GM18907 (cell line): Measurements from ENCODE around the gene OASL.

Source experiments
- ATAC-seq: cut with Tn5 transposase; IDR thresholded peaks from one replicate; pipeline ENCODE4 v1.9.1; 2021; ENCODE audit warnings: mild to moderate bottlenecking, moderate library complexity; ENCODE audit not compliant: unreplicated experiment

The OASL gene

DNA sequence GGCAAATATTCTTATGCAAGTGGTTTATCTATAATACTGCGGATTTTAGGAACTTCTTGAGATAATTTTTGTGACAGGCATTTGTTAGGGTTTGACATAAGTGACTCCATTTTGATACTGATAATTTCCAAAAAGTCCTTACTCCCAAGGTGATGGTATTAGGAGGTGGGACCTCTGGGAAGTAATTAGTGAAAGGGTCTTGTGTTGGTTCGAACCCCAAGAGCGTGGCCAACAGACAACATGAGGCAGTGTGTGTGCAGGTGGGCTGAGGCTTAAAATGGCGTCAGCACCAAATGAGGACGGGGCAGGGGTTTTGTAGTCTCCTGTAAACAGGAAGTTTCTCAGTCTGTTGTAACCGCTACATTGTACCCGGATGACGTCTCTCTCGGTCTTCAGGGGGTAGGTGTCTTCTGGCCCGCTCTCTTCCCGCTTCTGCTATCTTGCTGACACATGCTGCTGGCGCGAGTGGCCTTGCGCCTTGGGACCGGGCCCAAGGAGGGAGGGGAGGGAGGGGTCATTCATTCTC lies 21.0 kb downstream of the OASL start:
- no peak for ATAC-seq

DNA sequence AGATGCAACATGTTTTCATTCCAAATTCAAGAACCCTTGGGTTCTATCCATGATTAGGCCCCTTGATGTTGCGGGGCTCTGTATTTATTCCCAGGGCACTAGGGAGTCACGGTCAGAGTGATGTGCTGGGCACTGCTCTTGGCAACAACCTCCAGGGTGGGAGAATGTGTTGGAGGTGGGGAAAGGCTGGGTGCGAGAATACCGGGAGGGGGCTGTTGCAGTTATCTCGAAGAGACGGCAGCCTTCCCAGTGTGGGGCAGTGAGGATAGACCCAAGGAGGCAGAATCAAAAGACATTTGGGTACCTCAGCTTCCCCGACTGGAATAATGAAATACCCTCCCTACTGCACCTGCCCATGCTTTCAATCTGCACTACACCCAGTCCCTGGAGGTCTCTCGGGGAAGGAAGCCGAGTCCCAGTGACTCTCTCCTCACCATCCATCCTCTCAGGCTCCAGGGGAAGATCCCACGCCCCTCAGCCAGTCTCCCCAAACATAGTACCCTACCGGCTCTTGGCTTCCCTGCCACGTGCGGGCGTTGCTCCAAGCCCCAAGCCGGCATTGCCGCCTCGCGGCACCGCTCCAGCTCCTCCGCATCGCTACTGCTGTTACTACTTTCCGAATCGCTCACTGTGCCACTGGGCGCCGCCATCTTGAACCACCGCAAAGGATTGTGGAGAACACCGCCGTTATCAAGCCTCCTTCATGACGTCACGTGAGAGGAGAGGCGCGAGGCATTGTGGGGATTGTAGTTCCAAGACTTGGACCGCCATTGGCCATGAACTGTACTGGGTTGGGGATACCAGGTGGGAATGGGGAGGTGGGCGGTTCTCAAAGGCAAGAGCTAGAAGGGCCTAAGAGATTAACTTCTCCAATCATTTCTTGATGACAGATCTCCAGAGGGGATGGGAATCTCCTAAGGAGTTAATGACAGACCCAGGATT lies 22.9 kb downstream of the OASL start, which contains the start of gene C12orf43:
Gene C12orf43 (minus strand): TSS at position 663 of the 942 bp plus-strand sequence. CDS start 13 bp downstream, at position 650.
- peak; percentile 91 for ATAC-seq

DNA sequence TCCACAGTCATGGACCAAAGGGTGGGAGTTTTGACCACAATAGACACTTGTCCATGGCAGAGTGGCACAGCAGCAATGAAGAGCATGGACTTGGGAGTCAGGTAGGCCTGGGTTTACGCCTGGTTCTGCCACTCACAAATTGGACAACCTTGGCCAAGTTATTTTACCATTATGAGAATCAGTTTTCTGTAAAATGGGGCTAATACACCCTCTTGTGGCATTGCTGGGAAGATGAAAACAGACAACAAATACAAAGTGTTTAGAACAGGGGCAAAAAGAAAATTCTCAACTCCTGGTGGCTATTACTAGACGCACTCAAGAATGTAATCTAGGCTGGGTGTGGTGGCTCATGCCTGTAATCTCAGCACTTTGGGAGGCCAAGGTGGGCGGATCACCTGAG lies 25.3 kb downstream of the OASL start:
- no peak for ATAC-seq

DNA sequence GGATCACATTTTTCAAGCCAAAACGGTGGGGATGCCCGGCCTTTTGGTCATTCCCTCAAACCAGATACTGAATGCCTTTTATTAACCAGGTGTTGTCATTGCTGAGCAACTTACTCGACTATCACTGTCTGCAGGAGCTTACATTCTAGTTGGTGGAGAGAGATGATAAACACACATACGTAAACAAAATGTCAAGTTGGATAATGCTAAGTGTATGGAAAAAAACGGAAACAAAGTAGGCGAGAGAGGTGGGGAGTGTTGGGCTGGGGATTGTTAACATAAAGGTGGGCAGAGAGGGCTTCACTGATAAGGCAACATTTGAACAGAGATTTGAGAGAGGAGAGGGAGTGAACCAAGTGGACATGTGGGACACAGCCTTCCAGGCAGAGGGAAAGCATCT lies 27.2 kb downstream of the OASL start:
- ATAC-seq, result no peak

DNA sequence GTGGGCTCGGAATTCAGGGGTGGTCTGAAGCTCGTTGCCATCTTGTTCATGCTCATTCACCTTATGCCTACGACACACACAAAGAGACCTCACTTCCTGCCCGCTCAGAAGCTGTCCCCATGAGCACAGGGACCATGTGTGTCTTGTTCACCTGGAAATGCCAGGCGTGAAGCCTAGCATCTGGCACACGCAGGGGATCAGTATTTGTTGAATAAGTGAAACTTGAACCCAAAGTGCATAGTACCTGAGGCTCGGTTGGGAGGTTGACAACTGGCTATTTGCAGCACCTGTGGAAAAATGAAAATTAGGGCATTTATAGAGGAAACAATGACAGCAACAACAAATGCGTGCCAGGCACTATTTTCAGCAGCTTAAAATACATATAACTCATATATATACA lies 28.2 kb downstream of the OASL start:
- ATAC-seq, result no peak

DNA sequence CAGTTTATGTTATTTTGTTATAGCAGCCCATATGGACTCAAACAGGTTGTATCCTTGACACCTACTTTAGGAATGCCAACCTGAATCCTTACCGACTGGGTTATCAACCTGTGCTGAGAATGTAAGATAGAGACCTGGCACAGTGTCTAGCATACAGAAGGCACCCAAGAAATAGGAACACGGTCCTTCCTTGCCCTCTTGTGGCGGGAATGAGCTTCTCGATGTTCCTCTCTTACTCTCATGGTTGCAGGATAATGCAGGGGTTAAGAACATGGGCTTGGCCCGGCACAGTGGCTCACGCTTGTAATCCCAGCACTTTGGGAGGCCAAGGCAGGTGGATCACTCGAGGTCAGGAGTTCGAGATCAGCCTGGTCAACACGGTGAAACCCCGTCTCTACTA lies 29.3 kb downstream of the OASL start:
- no peak for ATAC-seq

DNA sequence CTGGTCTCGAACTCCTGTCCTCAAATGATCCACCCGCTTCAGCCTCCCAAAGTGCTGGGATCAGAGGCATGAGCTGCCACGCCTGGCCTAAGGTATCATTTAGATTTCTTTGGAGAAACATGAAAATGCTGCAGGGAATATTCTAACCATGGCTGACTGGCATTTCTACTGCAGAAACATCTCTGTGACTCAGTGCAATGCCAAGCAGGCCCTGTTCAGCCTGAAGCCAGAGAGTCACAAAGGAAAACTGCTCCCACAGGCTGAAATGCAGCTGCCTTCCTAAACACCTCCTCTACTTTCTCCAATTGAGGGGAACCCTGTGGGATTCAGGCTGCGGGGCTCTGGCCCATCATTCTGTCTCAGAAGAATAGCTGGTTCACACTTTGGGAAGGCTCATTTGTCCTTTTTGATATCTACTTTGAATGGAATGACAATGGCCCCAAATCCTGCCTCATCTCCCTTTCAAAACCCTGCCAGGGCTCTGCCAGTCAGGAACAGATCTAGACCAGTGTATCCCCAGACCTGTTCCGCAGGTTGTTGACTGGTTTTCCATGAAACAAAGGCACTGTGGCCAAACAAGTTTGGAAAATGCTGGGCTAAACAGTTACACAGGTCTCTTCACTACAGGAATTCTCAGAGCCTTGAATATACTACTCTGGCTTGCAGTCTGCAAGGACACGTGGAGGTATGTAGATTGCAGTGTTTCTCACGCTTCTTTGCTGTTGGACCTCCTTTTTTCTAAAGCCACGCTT lies 30.5 kb downstream of the OASL start:
- no peak for ATAC-seq

DNA sequence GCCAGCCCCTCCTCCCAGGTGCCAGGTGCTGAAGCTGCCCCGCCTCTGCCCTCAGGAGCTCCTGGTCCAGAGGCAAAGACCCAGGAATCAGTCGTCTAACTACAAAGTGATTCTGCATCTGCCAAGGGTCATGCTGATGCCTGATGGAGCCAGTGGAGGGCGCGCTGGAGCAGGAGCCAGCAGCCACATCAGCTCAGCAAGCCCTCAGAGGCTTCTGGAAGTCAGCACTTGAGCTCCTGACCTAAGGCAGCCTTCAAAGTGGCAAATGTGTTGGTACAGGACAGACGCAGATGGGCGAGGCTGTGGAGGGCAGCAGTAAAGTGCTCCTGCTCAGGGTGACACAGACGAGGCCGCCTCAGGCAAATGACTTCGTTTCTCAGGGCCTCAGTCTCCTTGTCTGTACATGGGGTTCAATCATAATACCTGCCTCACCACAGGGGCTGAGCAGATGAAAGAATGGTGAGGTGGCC lies 33.7 kb downstream of the OASL start:
- ATAC-seq, result no peak

DNA sequence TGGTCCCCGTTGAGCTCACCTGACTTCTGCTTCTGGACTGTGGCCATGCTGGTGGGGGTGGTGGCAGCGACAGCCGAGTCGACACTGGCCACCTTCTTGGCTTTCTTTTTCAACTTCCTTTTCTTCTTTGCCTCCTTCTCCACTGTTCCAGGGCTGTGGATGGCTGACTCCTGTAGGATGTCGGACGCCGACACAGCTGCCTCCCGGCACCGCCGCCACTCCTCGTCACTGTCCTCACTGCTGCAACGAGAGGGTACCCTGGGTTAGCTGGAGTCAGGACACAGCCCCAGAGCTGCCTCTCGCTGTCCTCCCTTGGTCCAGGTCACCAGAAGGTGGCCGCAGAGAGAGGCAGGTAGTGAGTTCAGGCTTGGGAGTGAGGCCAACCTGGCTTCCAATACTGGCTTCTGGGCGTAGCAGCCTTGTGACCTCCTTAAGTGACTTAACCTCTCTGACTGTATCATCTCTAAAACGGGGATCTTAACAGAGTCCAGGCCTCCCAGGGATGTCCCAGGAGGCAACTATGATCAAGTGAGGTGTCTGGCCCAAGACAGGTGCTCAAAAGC lies 34.7 kb downstream of the OASL start:
- ATAC-seq, result no peak

DNA sequence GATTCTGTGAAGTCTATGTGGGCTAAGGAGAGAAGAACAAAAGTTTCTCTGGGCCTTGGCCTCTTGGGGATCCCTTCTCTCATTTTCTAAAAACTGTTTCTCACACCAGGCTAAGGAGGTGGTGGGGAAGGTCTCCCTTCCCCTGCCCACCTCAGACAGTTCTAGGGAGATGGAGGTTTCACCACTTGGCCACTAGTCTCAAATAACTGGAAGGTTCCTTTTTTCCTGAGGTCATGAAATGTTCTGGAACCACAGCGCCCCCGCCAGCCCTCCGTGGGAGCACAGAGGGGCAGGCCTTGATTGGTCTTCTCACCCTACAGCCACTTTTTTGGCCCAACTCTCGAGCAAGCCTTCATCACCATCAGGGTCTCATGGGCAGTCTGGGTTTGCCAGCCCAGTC lies 35.4 kb downstream of the OASL start:
- no peak for ATAC-seq

DNA sequence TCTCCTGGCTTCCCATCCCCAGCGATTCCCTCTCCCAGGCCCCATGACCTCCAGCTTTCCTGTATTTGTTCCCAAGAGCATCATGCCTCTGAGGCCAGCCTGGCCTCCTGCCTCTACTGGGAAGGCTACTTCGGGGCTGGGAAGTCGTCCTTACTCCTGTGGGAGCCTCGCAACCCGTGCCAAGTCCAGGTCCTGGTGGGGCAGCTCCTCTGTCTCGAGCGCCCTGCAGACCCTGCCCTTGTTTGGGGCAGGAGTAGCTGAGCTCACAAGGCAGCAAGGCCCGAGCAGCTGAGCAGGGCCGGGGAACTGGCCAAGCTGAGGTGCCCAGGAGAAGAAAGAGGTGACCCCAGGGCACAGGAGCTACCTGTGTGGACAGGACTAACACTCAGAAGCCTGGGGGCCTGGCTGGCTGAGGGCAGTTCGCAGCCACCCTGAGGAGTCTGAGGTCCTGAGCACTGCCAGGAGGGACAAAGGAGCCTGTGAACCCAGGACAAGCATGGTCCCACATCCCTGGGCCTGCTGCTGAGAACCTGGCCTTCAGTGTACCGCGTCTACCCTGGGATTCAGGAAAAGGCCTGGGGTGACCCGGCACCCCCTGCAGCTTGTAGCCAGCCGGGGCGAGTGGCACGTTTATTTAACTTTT lies 37.1 kb downstream of the OASL start:
- no peak for ATAC-seq

DNA sequence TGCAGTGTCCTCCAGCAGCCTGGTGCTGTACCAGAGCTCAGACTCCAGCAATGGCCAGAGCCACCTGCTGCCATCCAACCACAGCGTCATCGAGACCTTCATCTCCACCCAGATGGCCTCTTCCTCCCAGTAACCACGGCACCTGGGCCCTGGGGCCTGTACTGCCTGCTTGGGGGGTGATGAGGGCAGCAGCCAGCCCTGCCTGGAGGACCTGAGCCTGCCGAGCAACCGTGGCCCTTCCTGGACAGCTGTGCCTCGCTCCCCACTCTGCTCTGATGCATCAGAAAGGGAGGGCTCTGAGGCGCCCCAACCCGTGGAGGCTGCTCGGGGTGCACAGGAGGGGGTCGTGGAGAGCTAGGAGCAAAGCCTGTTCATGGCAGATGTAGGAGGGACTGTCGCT lies 38.0 kb downstream of the OASL start:
- ATAC-seq, result no peak

DNA sequence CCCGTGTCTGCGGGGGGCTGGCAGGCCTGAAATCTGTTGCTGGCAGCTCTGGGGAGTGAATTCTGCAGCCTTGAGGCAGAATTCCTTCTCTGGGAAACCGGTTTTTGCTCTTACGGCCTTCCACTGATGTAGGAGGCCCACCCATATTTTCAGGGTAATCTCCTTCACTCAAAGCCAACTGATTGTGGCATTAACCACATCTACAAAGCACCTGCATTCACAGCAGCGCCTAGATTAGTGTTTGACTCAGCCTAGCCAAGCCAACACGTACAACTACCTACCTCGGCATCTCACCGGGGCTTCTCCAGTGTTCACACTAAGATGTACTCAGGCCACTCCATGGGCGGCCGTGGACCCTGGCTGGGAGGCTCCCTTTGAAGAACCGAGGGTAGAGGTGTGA lies 38.5 kb downstream of the OASL start:
- ATAC-seq, result no peak

DNA sequence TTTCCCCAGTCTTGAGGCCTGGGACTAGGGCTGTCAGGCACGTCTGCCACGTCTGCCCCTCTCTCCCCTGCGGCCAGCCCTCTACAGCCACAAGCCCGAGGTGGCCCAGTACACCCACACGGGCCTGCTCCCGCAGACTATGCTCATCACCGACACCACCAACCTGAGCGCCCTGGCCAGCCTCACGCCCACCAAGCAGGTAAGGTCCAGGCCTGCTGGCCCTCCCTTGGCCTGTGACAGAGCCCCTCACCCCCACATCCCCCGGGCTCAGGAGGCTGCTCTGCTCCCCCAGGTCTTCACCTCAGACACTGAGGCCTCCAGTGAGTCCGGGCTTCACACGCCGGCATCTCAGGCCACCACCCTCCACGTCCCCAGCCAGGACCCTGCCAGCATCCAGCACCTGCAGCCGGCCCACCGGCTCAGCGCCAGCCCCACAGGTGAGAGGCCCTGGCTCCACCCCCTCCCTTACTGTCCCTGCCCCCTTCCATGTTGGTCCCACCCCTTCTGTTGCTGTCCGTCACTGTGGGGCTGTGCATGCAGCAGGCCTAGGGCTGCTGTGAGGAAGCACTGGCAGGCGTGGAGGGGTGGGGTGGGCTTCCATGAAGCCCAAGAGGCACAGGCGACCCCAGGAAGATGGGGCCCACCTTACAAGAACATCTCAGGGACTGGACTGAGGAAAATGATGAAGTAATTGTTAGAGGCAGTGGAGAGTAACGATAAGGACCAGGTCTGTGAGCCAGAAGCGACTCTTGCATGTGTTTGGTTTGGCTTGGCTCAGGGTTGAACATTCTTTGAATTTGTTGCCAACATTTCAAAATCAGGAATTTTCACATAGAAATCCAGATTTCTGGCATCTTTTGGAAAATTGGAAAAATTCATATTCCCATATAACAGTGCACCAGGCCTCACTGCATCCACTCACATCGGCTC lies 39.6 kb downstream of the OASL start:
- no peak for ATAC-seq

DNA sequence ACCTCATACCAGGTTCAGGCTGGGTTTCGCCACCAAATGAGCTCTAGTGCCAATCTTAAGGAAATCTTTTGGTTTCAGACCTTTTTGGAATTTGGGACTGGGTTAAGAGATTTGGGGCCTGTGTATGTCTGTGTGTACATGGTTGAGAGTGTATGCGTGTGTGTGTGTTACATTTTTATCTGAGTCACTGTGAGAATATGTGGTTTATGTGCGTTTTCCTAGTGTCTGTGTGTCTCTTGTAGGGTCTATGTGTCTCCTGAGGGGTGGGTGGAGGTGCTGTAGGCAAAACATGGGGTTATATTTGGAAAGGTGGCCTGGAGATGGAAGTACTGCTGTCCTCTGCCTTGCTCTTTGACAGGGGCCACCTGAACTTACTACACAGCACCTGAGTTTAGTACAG lies 40.6 kb downstream of the OASL start:
- no peak for ATAC-seq

DNA sequence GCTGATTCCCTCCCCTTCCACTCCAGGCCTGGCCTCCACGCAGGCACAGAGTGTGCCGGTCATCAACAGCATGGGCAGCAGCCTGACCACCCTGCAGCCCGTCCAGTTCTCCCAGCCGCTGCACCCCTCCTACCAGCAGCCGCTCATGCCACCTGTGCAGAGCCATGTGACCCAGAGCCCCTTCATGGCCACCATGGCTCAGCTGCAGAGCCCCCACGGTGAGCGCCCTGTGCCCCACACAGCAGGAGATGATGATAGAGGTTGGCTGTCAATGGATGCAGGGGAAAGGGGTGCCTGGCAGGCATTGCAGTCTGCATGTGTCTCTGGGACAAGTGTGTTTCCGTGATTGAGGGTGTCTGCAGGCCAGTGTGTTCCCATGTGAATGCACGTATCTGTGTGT lies 41.6 kb downstream of the OASL start:
- no peak for ATAC-seq

DNA sequence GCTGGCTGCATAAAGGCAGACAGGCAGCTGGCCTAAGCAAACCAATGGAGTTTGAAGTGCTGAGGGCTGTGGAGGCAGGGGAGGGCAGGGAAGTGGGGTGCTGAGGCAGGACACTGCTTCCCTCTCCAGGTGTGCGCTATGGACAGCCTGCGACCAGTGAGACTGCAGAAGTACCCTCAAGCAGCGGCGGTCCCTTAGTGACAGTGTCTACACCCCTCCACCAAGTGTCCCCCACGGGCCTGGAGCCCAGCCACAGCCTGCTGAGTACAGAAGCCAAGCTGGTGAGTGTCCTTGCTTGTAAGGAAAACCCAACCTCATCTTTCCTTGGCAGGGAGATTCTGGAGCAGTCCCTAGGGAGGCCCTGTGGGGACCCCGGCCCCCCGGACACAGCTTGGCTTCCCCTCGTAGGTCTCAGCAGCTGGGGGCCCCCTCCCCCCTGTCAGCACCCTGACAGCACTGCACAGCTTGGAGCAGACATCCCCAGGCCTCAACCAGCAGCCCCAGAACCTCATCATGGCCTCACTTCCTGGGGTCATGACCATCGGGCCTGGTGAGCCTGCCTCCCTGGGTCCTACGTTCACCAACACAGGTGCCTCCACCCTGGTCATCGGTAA lies 42.8 kb downstream of the OASL start:
- ATAC-seq, result no peak

DNA sequence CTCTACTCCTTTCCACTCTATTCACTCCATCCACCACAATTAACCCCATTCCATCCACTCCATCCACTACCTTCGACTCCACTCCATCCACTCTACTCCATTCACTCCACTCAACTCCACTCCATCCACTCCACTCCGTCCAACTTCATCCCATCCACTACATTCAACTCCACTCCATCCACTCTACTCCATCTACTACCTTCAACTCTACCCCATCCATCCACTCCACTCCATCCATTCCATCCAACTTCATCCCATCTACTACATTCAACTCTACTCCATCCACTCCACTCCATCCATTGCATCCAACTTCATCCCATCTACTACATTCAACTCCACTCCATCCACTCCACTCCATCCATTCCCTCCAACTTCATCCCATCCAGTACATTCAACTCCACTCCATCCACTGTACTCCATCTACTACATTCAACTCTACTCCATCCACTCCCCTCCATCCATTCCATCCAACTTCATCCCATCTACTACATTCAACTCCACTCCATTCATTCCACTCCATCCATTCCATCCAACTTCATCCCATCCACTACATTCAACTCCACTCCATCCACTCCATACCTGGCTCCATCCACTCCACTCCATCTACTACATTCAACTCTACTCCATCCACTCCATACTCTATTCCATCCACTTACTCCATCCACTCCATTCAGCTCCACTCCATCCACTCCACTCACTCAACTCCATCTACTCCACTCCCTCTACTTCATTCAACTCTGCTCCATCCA lies 44.3 kb downstream of the OASL start:
- ATAC-seq, result no peak

DNA sequence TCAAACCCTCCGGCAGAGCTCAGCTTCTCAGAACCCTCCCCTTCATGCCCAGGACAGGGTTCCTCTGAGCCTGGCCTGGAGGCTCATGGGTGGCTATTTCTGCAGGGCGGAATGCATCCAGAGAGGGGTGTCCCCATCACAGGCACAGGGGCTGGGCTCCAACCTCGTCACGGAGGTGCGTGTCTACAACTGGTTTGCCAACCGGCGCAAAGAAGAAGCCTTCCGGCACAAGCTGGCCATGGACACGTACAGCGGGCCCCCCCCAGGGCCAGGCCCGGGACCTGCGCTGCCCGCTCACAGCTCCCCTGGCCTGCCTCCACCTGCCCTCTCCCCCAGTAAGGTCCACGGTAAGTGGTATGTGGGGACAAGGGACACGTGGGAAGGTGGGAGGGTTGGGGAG lies 45.0 kb downstream of the OASL start:
- ATAC-seq, result no peak
